HAP-1 (cell line): ENCODE data around the gene ADRB1.

ENCODE experiments used
- DNase-seq, 2 experiments: peaks; one replicate each; pipeline ENCODE4 v3.0.0-alpha.2; 2016 to 2020; ENCODE audit warnings: low spot score in 2 of 2
- H3K27me3 ChIP-seq: fragments of 250-450 bp; sonication (Bioruptor Pico); 2 replicates; pipeline ENCODE4 v1.5.1; 2020; ENCODE audit warnings: low read depth, mild to moderate bottlenecking, moderate library complexity
- H3K36me3 ChIP-seq: fragments of 250-450 bp; sonication (Bioruptor Pico); replicated peaks from 2 replicates; pipeline ENCODE4 v1.5.1; 2020; ENCODE audit warnings: mild to moderate bottlenecking
- H3K4me1 ChIP-seq: fragments of 250-450 bp; sonication (Bioruptor Pico); 2 replicates; pipeline ENCODE4 v1.5.1; 2020; ENCODE audit warnings: mild to moderate bottlenecking
- H3K4me3 ChIP-seq: fragments of 250-450 bp; sonication (Bioruptor Pico); 2 replicates; pipeline ENCODE4 v1.5.1; 2020; ENCODE audit warnings: mild to moderate bottlenecking, moderate library complexity
- H3K9me3 ChIP-seq: fragments of 250-450 bp; sonication (Bioruptor Pico); 2 replicates; pipeline ENCODE4 v1.5.1; 2020; ENCODE audit warnings: mild to moderate bottlenecking, moderate library complexity
- in situ Hi-C: fragments of 300-500 bp; cut with MboI; formaldehyde crosslinking; loops from 3 replicates; pipeline ENCODE4 v1.14.3; 2020; ENCODE audit warnings: low sequenced_read_pairs, inconsistent platforms, mixed read lengths

The ADRB1 gene

GRCh38 chr10:114031073-114031972, 12.3 kb upstream of the ADRB1 start:
- DNase-seq: no peak
- Histone ChIP-seq H3K27me3 (no peaks in the 10 kb centered on the region), H3K4me3 (no peak overlapping the region), H3K4me1 (no peaks in the 10 kb centered on the region; the same call in none of the 2 replicates), H3K36me3 (no peaks in the 10 kb centered on the region), H3K9me3 (no peaks in the 10 kb centered on the region)
- in situ Hi-C loops: no loop called here

DNA sequence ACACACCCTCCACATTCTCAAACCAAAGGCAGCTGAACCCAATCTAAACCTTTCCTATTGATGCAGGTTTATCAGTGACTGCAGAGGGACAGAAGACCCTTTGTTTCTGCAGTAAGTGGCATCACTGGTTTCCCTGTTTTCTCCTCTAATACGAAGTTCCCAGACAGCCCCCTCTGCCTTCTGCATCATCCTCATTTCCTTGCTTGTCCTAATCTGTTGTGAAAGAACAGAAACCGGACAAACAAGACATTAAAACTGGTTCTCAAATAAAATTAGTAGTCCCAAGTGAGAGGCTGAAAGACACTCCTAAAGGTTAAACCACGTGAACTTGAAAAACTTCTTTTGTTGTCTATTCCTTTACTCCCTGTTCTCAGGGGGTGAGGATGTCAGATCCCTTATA, 10.1 kb upstream of the ADRB1 start:
- Histone ChIP-seq H3K4me1 (no peaks in the 10 kb centered on the region), H3K4me3 (no peak overlapping the region), H3K36me3 (no peaks in the 10 kb centered on the region), H3K27me3 (no peaks in the 10 kb centered on the region), H3K9me3 (no peaks in the 10 kb centered on the region)
- no peak for DNase-seq
- in situ Hi-C loops: no loop called here

GRCh38 chr10:114034923-114035645, 8.6 kb upstream of the ADRB1 start:
- Histone ChIP-seq H3K27me3 (peaks cover 2% of the 10 kb centered on the region; the same call in 1 of the 2 replicates), H3K4me3 (no peak overlapping the region), H3K9me3 (no peaks in the 10 kb centered on the region), H3K4me1 (no peaks in the 10 kb centered on the region), H3K36me3 (no peaks in the 10 kb centered on the region)
- in situ Hi-C loops: no loop called here
- DNase-seq: no peak

- no peak for DNase-seq
- Histone ChIP-seq H3K27me3 (peaks cover 2% of the 10 kb centered on the region; the same call in 1 of the 2 replicates), H3K4me1 (no peaks in the 10 kb centered on the region), H3K4me3 (no peak overlapping the region), H3K9me3 (no peaks in the 10 kb centered on the region), H3K36me3 (no peaks in the 10 kb centered on the region)
- in situ Hi-C loops: no loop called here
These were observed 7.9 kb upstream of the ADRB1 start for GRCh38 chr10:114035791-114036190.

- in situ Hi-C loops: no loop called here
- Histone ChIP-seq H3K4me1 (no peaks in the 10 kb centered on the region), H3K27me3 (peaks cover 2% of the 10 kb centered on the region; the same call in 1 of the 2 replicates), H3K36me3 (no peaks in the 10 kb centered on the region), H3K4me3 (no peak overlapping the region), H3K9me3 (no peaks in the 10 kb centered on the region)
- DNase-seq: no peak
These were observed 4.8 kb upstream of the ADRB1 start for GRCh38 chr10:114038819-114039218.

DNA sequence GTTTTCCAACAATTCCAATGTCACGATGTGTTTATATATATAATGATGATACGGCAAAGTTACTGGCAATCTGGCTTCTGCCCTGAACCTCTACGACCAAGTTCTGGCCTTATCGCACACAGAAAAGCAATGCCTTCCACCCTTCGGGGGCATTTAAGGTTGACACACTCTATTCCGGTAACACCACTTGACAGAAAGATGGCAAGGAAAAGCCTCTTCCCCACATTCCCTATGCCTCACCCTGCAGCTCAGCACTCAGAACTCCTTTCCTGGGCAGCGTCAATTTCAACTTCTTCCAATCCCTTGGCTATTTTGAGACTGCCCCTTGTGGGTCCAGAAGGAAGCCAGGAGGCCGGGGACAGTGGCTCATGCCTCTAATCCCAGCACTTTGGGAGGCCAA, 2.5 kb upstream of the ADRB1 start:
- no peak overlapping the region for H3K4me3 ChIP-seq
- no peak for DNase-seq
- no peaks in the 10 kb centered on the region for H3K9me3 ChIP-seq
- in situ Hi-C loops: no loop called here
- H3K36me3 ChIP-seq: no peaks in the 10 kb centered on the region
- peaks cover 2% of the 10 kb centered on the region; the same call in 1 of the 2 replicates for H3K27me3 ChIP-seq
- H3K4me1 ChIP-seq: no peaks in the 10 kb centered on the region

GRCh38 chr10:114042895-114043531, 653 bp upstream of the ADRB1 start:
- Histone ChIP-seq H3K9me3 (no peaks in the 10 kb centered on the region), H3K27me3 (peaks cover 2% of the 10 kb centered on the region; the same call in 1 of the 2 replicates), H3K4me1 (peaks cover 3% of the 10 kb centered on the region; the same call in 1 of the 2 replicates), H3K36me3 (no peaks in the 10 kb centered on the region), H3K4me3 (peak overlapping the region; percentile 48)
- in situ Hi-C loops: no loop called here
- DNase-seq: peak; percentile 32 to 60

GRCh38 chr10:114044247-114045135, 825 bp downstream of the ADRB1 start:
- in situ Hi-C loops: no loop called here
- Histone ChIP-seq H3K27me3 (no peaks in the 10 kb centered on the region; the same call in 1 of the 2 replicates), H3K36me3 (no peaks in the 10 kb centered on the region), H3K4me1 (peaks cover 3% of the 10 kb centered on the region; the same call in 1 of the 2 replicates), H3K9me3 (no peaks in the 10 kb centered on the region), H3K4me3 (no peak overlapping the region)
- no peak for DNase-seq

DNA sequence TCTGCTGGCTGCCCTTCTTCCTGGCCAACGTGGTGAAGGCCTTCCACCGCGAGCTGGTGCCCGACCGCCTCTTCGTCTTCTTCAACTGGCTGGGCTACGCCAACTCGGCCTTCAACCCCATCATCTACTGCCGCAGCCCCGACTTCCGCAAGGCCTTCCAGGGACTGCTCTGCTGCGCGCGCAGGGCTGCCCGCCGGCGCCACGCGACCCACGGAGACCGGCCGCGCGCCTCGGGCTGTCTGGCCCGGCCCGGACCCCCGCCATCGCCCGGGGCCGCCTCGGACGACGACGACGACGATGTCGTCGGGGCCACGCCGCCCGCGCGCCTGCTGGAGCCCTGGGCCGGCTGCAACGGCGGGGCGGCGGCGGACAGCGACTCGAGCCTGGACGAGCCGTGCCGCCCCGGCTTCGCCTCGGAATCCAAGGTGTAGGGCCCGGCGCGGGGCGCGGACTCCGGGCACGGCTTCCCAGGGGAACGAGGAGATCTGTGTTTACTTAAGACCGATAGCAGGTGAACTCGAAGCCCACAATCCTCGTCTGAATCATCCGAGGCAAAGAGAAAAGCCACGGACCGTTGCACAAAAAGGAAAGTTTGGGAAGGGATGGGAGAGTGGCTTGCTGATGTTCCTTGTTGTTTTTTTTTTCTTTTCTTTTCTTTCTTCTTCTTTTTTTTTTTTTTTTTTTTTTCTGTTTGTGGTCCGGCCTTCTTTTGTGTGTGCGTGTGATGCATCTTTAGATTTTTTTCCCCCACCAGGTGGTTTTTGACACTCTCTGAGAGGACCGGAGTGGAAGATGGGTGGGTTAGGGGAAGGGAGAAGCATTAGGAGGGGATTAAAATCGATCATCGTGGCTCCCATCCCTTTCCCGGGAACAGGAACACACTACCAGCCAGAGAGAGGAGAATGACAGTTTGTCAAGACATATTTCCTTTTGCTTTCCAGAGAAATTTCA, 1.7 kb downstream of the ADRB1 start:
- no peaks in the 10 kb centered on the region for H3K9me3 ChIP-seq
- DNase-seq: no peak
- H3K27me3 ChIP-seq: no peaks in the 10 kb centered on the region; the same call in 1 of the 2 replicates
- no peaks in the 10 kb centered on the region for H3K36me3 ChIP-seq
- H3K4me1 ChIP-seq: peaks cover 3% of the 10 kb centered on the region; the same call in 1 of the 2 replicates
- in situ Hi-C loops: no loop called here
- no peak overlapping the region for H3K4me3 ChIP-seq

DNA sequence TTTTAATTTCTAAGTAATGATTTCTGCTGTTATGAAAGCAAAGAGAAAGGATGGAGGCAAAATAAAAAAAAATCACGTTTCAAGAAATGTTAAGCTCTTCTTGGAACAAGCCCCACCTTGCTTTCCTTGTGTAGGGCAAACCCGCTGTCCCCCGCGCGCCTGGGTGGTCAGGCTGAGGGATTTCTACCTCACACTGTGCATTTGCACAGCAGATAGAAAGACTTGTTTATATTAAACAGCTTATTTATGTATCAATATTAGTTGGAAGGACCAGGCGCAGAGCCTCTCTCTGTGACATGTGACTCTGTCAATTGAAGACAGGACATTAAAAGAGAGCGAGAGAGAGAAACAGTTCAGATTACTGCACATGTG, 2.4 kb downstream of the ADRB1 start:
- Histone ChIP-seq H3K27me3 (no peaks in the 10 kb centered on the region; the same call in 1 of the 2 replicates), H3K36me3 (no peaks in the 10 kb centered on the region), H3K4me3 (no peak overlapping the region), H3K4me1 (peaks cover 7% of the 10 kb centered on the region), H3K9me3 (no peaks in the 10 kb centered on the region)
- DNase-seq: no peak
- in situ Hi-C loops: no loop called here

- Histone ChIP-seq H3K36me3 (no peaks in the 10 kb centered on the region), H3K4me3 (no peak overlapping the region), H3K4me1 (peaks cover 27% of the 10 kb centered on the region), H3K27me3 (no peaks in the 10 kb centered on the region; the same call in 1 of the 2 replicates), H3K9me3 (no peaks in the 10 kb centered on the region)
- no peak for DNase-seq
- in situ Hi-C loops: no loop called here
These were observed 4.8 kb downstream of the ADRB1 start for GRCh38 chr10:114048472-114048871.

- peak in 1 of 2 experiments; percentile 83 for DNase-seq
- H3K4me3 ChIP-seq: no peak overlapping the region
- no peaks in the 10 kb centered on the region for H3K36me3 ChIP-seq
- no peaks in the 10 kb centered on the region; the same call in 1 of the 2 replicates for H3K27me3 ChIP-seq
- no peaks in the 10 kb centered on the region for H3K9me3 ChIP-seq
- peaks cover 23% of the 10 kb centered on the region for H3K4me1 ChIP-seq
- in situ Hi-C loops: no loop called here
These were observed 8.0 kb downstream of the ADRB1 start for GRCh38 chr10:114051714-114052113.
